HG03442 (cell line): ENCODE measurements around the gene TRAPPC5.

Experiments
- ATAC-seq: cut with Tn5 transposase; IDR thresholded peaks from one replicate; pipeline ENCODE4 v1.9.1; 2021; ENCODE audit warnings: mild to moderate bottlenecking, moderate library complexity; ENCODE audit not compliant: unreplicated experiment

The TRAPPC5 gene

DNA sequence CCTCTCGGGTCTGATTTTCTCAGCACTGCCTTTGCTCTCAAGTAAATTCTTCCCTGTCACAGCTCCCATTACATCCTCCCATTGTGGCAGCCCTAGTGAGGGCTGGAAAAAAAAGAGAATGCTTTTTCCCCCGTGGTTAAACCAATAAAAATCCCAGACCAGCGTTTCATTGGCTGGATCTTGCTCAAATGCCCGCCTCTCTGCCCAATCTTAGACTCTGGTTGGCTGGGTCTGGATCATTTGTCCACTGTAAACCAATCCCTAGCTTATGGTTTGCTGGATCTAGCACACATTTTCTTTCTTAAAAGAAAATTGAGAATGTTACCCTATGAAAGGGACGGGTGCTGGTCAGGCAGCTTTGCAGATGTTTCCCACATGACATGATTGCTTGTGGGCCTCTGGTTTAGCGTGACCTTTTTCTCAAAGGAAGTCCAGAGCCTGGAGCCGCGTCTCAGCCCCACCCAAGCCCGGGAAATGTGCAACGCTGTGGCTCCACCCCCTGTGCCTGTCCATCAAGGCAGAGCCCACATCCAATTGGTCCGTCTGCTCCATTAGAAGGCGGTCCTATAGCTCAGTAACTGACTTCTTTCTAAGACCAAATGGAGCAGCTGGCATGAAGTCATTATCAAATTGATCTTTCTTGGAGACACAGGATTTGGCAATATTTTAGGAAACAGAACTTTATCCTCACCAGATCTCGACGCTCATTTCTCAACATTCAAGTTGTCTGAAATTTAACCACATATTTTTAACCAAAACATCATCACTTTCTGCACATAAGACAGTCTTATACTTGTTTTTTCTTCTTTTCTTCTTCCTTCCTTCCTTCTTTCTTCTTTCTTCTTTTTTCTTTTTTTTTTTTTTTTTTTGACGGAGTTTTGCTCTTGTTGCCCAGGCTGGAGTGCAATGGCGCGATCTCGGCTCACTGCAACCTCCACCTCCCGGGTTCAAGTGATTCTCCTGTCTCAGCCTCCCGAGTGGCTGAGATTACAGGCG lies 6.3 kb upstream of the TRAPPC5 start:
- no peak for ATAC-seq

GRCh38 chr19:7676376-7676775 lies 4.3 kb upstream of the TRAPPC5 start:
- no peak for ATAC-seq

DNA sequence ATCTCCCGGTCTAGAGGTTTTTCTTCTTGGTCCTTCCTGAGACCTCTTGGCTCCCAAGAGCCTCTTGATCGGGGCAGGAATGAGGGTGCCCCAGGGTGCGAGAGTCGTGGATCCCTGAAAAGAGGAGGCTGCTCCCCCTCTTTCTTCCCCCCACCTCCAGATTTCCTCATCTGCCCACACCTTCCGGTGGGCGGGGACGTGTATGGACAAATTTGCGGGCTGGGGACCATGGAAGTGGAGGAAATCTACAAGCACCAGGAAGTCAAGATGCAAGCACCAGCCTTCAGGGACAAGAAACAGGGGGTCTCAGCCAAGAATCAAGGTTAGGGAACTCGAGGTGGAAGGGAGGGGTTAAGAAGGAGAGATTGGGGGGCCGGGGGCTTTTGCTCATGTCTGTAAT lies 3.8 kb upstream of the TRAPPC5 start, which contains the start of gene MCEMP1:
TSS of gene MCEMP1 (plus strand) at position 237 of the 400 bp plus-strand sequence. CDS start at position 268, 31 bp downstream.
- no peak for ATAC-seq

DNA sequence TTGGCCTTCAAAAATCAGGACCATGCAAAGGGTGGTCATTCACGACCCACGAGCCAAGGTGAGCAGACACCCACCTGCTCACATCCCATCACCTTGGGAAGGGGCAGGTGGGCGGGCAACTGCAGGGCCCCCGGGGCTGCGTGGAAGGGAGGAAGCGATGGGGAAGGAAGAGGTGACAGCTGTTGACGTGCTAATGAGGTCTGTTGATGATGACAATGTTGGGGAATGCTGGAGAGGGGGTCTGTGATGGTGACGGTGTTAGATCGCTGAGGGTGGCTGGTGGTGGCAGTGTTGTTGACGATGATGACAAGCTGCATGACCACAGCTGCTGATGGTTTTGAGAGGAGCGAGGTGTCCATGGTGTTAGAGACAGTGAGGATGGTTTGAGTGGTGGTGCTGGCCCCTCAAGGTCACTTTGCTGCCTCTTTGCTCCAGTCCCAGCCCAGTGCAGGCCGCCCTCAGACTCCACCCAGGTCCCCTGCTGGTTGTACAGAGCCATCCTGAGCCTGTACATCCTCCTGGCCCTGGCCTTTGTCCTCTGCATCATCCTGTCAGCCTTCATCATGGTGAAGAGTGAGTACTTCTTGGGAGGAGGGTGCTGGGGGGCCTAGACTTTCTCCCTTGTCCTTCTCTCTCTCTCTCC lies 2.8 kb upstream of the TRAPPC5 start:
- ATAC-seq = no peak

GRCh38 chr19:7678971-7679751 lies 1.5 kb upstream of the TRAPPC5 start:
- ATAC-seq = no peak

DNA sequence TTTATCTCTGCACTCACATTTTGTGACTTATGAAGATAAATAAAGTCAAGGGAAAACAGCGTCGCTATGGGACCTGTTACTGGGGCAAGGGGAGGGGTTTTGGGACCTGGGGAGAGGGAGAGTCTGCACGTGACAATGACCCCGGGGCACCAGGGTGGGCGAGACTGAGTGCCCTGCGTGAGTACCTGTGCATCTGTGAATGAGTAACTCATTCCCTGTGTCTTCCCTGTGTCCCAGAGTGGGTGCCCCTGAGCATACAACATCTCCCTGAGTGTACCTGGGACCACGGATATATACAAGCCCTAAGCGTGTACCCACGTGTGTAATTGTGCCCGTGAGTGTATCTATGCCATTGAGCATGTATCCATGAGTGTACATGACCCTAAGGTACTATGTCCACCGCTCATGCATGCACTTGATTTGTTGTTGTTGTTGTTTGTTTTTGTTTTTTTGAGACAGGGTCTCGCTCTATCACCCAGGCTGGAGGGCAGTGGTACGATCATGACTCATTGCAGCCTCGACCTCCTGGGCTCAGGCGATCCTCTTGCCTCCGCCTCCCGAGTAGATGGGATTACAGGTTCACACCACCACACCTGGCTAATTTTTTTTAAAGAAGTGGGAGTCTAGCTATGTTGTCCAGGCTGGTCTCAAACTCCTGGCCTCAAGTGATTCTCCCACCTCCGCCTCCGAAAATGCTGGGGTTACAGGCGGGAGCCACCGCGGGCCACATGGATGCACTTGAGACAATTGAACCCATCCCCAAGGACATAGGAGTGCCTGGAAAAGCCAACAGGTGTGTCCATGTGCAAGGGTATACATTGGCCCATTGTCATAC lies 645 bp upstream of the TRAPPC5 start:
- ATAC-seq = no peak

DNA sequence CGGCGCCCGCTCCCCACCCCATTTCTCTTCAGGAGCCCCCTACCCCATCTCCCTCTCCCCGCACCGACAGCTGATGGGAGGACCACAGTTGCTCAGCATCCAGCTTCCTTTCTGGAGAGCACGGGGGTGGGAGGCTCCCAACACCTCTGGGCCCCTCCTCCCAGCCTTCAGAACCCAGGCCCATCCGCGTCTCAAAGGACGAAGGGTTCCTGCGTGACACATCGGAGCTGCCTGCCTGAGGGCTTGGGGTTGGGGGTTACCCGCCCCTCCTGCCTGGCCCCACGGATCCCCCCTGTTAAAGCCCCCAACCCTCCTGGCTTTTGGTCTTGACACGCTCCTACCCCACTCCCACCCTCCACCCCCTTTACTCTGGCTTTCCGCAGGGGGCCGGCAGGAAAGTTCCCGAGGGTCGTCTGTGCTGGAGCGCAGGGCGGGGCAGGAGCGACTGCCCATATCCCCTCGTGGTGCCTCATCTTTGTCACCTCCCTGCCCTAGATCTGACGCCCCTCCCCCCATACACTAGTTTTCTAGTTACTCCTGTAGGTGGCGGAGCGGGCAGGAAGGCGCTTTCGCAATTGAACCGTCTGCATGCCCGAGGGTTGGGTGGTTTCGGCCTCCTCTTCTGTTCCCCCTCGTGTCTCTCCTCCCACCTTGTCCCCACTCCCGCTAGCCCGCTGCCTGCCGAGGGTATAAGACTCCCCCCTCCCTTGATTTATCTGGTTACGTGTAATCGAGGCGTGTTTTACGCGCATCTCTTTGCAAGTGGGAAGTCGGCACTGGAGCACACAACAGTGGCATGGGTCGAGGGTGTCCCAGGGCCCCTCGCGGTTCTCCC lies 924 bp downstream of the TRAPPC5 start:
- ATAC-seq = no peak

DNA sequence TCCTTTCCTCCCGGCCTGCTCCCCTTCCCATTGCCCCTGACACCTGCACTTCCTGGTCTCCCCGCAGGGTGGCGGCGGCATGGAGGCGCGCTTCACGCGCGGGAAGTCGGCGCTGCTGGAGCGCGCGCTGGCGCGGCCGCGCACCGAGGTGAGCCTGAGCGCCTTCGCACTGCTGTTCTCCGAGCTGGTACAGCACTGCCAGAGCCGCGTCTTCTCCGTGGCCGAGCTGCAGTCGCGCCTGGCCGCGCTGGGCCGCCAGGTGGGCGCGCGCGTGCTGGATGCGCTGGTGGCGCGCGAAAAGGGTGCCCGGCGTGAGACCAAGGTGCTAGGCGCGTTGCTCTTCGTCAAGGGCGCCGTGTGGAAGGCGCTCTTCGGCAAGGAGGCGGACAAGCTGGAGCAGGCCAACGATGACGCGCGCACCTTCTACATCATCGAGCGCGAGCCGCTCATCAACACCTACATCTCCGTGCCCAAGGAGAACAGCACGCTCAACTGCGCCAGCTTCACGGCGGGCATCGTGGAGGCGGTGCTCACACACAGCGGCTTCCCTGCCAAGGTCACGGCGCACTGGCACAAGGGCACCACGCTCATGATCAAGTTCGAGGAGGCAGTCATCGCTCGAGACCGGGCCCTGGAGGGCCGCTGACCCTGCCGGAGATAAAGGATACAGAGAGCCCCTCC lies 1.7 kb downstream of the TRAPPC5 start:
- ATAC-seq = no peak

DNA sequence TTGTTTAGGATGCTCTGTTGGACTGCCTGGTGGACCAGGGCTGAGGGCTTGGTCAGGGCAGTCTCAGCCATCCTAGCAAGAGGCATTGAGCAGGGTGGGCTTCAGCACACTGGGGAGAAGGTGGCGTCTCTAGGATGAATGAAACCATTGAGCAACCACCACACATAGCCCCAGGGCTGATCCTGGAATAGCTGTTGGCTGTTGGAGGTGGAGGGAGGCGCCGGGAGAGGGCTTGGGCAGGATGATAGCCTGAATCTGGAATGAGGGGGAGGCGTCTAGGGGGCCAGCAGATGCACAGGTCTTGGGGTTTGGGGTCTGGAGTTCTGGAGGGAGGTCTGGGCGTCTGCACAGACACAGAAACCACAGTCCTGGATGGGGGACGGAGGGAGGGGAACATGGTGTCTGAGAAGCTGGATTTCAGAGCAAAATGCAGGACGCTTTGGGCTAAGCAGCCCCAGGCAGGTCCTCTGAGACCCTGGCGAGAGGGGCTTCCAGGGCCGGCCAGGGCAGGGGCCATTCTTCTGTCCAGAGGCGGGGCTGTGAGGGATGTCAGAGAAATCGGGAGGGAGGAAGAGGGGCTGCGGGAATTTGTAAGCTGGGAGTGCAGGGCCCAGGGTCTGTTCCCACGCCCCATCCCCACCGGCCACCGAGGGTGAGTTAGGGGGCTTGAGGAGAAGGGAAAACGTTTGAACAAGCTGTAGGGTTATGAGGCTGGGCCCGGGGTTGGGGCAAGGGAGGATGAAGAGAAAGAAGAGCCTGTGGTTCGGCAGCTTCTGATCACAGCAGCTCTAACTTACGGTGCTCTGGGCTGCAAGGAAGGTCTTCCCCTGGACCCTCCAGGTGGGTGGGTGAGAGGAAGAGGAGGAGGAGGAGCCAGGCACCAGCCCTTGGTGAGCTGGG lies 5.2 kb downstream of the TRAPPC5 start:
- ATAC-seq = no peak

DNA sequence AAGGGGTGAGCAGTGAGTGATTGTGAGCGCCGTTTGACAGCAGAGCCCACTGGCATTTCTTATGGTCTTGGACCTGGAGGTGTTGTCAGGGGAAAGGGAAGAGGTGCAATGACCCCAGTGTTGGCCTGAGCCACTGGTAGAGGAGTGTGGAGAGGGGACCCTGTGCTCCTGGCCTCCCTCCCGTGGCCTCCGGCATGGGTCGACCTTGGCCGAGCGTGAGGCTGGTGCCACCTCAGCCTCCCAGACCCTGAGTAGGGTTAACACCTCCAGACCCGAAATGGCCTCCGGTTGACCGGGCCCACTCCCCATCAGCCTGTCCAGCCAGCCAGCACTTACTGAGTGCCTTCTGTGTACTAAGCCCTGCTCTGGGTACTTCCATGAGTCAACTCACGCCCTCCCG lies 6.5 kb downstream of the TRAPPC5 start:
- ATAC-seq = no peak

DNA sequence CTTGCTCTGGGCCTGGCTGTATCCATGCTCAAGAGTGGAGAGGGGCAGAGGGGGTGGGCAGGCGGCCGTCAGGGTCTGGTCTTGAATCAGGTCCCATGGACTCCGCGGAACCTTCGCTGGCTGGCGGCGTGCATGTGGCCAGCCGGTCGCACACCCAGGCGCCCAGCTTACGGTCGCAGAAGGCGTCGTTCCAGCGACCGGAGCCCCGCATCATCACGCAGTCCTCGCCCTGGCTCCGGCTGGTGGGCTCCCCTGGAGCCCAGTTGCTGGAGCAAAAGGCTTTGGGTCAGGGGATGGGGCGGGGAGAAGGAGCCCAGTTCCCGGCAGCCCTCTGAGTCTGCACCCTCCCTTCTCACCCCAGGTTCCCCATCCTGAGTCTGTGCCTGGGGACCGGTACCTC lies 8.5 kb downstream of the TRAPPC5 start:
- no peak for ATAC-seq

DNA sequence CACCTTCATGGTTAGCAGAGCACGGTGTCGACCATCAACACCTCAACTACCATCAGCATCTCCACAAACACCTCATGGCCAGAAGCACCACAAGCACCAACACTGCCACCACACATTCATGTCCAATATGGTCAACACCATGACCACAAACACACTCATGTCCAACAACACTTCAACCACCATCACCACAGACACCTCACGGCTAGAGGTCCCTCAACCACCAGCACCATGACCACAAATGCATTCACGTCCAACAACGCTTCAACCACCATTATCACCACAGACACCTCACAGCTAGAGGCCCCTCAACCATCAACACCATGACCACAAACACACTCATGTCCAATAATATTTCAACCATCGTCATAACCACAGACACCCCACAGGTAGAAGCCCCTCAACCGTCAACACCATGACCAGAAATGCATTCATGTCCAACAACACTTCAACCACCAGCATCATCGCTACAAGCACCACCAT lies 10.2 kb downstream of the TRAPPC5 start:
- no peak for ATAC-seq

GRCh38 chr19:7691497-7691896 lies 10.9 kb downstream of the TRAPPC5 start:
- no peak for ATAC-seq

DNA sequence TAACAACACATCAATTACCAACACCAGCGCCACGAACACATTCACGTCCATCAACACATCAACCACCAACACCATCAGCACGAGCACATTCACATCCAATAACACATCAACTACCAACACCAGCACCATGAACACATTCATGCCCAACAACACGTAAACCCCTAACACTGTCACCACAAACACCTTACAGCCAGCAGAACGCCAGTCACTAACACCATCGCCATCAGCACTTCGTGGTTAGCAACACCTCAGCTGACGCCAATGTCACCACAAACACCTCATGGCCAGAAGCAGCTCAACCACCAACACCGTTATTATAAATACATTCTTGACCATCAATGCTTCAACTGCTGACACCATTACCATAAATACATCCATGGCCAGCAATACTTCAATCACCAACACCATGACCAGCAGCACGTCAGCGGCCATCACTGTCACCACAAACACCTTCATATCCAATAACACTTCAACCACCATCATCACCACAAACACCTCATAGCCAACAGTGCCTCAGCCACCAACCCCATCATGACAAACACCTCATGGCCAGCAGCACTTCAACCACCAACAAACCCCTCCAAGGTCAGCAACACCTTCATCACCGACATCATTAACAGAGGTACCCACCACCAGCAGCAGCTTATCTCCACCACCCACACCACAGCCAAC lies 11.9 kb downstream of the TRAPPC5 start:
- no peak for ATAC-seq

GRCh38 chr19:7694499-7694898 lies 13.9 kb downstream of the TRAPPC5 start:
- ATAC-seq = no peak

GRCh38 chr19:7697721-7698287 lies 17.2 kb downstream of the TRAPPC5 start:
- ATAC-seq = no peak

- no peak for ATAC-seq
Measured at GRCh38 chr19:7698583-7698982, 17.9 kb downstream of the TRAPPC5 start.
